Stimulated activated CD8-positive, alpha-beta memory T cell treated with anti-CD3 and anti-CD28 coated beads, Interleukin-4, amount 100 ng/mL, for 24 hours (primary cell): ENCODE data around the gene SERPINE2.

Experiments used
- DNase-seq: peaks from one replicate; pipeline ENCODE4 v3.0.0-alpha.2; 2020; ENCODE audit warnings: low read depth

SERPINE2 gene

DNA sequence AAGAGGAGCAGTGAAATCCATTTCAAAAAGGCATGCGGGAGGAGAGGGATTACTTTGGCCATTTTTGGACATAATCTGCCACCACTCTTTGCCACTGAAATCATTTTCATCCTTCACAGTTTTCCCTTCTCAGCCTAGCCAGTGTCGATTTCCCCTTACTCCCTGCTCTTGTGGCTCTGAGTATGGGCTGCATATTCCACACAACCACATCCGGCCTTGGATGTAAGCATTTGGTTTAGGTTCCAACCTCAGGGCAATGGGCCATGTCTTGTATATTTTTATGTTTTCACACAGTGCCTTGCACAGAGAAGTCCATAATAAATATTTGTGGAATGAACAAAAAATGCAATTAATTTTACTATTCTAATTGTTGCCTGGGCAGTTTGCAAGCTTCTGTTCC is 7.7 kb upstream of the SERPINE2 start:
- no peak for DNase-seq

DNA sequence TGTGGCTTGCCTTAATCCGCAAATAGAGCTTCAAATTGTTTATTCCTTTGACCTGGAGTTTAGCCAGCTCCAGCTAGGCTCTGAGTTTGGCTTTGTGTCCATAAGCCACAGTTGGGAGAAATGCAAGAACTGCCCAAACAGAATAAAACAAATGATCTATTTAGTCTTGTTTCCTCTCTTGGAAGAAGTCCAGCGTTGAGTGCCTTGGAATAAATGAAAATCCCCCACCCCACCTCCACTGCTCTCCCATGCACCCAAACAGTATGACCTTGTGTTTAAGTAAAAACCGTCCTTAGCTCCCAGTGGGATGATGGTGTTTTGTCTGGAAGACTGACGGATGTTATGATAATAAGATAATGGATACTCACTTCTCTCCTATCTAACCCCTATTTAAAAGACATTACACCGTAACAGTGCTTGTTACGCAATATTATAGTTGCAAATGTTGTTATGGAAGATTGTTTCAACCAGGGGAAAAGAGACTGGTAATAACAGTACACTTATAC is 3.2 kb upstream of the SERPINE2 start:
- no peak for DNase-seq

DNA sequence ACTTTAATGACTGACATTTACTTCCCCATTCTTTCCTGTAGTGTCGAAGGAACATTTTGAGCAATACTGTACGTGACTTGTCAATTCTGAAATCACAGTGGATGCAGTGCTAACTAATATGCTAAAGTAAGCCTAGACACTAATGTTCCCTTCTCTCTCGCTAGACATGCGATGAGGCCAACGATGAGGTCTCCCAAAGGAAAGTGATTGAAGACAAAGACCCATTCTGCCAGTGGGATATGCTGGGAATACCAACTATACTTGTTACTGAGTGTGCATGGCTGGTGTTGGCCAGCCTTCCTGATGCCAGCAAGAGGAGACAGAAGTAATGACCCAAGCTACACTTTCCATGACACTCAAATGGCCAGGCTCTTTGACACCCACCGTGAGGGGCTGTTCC is 2.5 kb upstream of the SERPINE2 start:
- no peak for DNase-seq

DNA sequence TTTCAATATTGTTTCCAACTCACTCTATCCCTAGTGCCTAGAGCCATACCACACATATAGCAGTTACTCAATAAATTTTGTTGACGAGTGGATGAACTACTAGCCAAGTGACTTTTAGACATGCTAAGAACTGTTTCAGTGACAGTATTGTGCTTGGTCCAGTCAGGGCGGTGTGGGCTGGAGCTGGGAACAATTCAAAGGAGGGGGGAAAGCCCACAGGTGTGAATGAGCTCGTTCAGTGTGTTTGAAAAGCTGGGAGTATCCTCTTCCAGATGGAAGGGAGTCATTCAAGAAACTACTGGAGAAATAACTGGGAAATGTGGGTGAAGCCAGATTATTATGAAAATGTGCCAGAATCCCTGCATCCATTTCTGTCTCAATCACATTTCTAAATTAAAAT is 1.7 kb upstream of the SERPINE2 start:
- no peak for DNase-seq

DNA sequence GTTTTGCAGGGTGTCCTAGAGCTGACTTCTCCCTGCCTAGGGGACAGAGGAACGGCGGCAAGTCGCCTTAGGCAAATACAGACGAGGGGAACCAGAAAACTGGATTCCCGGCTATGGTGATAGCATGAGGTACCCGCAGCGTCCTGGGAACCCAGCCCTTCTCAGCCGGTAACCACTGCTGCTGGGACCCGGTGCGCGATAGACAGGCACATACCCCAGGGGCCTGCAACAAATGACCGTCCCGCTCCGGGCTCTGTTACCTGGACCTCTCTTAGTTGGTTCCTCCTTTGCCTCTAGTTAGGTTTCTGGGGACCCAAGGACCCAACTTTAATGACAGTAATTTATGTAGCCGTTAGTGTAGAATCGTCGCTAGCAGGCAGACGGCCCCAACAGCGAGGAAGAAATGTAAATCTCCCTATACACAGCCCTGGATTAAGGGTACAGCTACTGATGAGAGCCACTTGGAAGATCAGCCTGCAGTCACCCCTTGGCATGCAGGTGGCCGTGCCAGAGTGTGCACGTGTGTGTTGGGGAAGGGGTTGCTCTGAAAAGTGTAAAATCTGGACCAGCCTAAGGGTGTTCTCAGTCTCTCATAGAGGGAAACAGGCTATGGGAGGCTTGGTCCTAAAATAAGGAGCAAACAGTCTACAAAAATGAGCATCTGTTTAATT is 819 bp upstream of the SERPINE2 start:
- no peak for DNase-seq

DNA sequence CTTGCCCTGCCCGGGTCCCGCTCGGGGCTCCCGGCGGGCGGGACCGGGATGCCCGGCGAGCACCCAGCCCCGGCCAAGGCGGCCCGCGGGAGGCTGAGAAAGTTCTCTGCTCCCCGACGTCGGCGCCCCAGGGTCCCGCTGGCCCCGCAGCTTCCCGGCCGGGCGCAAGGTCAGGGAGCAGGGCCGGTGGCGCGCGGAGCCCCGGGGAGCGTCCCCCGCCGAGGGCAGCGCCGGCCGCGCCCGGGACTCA is 331 bp downstream of the SERPINE2 start:
- no peak for DNase-seq

DNA sequence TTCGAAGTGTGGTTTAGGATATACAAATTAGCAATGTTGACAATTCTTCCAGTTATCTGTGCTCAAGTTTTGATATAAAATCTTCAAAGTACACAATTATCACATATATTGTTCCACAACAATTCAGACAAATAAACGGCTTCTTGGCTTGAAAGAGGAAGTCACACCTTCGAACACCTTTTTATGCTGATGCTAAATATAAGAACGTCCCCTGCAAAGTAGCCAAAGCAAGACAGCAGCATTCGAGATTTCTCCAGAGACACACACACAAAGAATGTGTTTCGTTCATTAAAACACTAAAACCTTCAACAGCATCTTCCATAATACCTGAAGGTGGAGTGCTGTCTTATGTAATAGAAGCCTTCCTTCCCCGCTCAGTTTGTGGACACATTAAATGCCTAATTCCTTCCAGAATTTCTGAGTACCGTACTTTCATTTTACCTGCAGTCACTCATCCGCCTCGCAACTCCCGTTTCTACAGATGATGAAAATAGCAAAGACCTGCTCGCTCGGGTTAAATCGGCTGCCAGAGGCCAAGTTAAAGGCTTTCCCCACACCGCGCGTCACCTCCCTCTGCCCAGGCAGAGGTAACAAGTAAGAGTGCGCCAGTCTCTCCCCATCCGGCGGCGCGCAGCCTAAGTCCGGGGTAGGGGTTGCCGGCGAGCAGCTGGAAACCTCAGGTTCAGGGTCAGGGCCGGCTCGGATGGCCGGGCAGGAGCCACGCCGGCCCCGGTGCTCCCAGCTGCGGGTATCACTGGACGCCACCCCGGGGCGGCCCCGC is 847 bp downstream of the SERPINE2 start:
- DNase-seq: peak; percentile 31

DNA sequence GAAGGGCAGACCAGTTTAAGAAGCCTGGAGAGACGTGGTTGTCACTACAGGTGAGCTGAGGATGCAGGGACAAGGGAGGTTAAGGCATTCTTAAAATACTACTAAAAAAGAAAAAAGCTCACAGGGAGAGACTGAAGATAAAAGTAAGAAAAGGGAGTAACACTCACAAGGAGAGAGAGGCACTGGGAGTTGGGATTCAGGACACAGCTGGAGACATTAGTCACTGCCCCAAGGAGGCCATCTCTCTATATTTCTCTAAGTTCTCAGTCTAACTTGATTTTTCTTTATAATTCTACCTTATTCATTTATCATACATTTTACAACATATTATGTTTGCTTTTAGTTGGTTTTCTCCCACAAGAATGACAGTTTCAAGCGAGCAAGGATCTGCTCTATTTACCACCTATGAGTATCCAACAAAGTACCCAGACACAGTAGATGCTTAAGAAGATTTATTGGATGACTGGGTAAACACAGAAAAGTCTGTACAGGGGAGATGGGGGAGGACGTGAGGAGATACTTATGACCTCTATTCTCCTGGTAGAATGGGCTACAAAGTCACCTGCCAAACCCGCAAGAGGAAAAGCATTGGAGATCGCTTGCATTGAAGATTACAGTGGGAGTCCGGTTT is 2.2 kb downstream of the SERPINE2 start:
- DNase-seq: no peak

DNA sequence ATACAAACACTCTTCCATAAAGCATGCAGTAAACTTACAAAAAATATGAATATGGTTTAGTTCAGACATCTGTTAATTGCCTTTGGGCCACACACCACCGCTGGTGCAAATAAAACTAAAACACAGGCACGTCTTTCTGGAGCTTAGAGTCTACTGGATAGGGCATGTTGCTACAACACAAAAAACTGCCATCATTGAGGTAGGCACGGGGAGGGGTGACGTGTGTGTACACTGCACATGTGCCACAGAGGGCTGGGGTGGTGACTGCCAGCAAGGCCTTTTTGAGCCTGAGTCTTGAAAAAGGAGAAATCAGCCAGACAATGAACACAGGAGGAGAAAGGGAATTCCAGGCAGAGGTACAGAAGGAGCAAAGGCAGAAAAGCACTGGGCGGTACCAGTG is 5.1 kb downstream of the SERPINE2 start:
- no peak for DNase-seq

DNA sequence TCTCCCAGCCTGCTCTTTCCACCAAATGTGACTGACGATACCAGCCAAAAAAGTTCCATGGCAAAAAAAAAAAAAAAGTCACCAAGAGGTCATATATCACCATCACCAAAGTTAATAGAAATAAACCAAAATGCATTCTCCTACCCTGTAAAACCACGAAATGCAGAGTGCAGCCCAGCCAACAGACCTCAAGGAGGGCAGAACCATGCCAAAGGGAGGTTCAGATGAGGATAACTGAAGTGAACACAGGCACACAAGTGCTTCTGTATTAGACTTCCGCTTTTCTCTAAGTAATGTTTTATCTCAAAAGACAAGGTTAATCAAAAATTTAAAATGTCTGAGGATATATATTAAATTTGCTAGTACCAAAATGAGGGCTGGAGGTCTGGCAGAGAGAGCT is 5.5 kb downstream of the SERPINE2 start:
- DNase-seq: no peak

DNA sequence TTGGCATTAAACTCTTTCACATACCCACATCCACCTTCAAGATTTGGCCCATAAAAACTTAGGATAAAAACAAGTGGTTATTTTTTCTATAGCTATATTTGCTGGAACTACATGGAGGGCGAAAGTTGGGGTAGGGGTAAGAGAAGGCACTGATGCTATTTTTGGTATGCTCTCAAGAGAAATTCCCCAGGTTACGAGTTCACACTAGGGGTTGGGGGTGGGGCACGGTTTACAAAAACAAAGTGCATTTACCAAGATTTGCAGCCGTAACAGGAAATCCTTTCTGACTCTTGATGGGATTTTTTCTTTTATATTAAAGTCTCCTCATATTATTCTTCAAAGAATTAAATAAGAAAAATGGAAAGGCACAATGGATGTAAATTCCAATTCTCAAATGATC is 6.8 kb downstream of the SERPINE2 start:
- DNase-seq: no peak

DNA sequence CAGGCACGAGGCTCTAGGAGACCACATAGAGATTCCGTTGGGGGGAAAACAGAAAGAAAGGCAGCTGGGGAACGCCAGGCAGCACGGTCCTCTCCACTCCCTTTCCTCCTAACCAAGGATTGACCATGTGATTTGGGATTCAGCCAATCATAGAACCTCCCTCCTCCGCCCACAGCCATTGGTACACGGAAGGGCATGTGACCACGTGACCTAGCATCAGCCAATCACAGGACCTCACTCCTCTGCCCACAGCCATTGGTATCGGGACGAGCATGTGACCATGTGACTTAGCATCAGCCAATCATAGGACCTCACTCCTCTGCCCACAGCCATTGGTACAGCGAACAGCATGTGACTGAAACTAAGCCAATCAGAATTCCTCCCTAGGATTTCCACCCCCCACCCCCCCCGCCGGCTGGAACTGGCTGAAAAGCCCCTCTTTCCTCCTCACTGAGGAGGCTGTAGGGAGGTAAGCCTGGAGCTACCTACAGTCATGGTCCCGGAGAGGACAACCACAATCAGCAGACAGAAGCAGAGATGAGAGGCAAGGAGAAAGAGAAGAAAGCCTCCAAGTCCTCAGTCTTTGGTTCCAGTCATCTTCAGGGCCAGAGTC is 7.6 kb downstream of the SERPINE2 start:
- no peak for DNase-seq

DNA sequence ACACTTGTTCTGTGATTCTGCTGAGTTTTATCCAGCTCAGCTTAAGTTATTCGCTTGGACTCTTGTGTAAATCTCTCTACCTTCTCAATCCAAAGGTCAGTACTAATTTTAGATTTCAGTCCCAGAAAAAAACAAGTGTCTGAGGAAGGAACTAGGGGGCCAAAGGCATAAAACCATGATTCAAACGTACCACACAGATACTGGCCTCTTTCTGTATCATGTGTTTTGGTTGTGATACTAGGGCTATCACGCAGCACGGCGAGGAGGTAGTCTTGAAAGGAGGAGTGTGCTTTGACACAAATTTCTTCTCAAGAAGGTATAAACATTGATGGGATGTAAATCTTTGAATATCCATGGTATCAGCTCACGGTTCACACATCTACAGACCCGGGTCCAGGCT is 8.3 kb downstream of the SERPINE2 start:
- no peak for DNase-seq

DNA sequence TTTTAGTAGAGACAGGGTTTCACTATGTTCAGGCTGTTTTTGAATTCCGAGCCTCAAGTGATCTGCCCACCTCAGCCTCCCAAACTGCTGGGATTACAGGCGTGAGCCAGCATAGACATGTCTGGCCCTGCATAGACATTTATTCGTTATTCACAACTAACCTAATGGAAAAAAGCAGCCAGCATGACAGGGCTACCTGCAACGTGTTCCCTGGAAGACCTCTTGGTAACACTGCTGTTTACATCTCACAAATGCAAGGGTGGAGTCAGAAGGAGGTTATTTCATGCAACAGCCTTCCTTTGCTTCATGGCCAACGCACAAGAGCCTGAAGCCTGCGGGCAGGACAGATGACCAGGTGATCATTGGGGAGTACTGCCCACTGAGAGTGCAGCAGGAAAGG is 9.2 kb downstream of the SERPINE2 start:
- no peak for DNase-seq

DNA sequence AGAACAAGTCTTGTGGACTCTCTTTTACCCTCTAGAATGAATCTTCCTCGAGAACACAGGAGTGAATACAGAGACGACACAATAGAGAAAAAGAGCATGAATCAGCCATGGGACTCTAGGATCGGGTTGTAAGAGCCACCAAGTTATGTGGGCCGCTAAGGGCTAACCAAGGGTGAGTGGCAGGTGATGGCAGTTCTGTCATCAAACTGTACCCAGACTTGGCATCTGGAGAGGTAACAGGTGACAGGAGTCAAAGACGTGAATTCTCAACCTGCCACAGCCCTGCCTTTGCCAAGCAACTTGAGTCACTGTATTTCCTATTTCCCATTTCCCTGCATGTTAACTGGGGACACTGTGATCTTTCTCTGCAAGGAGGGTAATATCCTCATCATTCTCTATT is 11.2 kb downstream of the SERPINE2 start:
- DNase-seq: no peak

DNA sequence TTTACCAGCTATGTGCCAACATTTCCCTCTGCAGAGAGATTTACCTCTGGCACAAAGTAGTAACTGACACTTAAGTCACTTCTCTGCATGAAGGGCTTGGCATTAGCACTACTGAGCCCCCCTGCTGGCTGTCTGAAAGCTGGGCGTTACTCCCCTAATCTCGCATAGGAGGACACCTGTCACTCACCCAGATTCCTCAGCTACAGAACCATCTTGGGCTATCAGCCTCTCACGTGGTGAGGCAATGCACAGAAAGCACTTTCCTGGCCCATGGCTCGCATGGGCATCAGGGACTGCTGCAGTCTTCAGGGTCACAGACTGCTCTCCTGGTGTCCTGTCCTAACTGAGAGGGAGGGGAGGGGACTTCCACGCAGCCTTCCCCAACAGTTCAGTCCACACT is 12.0 kb downstream of the SERPINE2 start:
- DNase-seq: no peak

DNA sequence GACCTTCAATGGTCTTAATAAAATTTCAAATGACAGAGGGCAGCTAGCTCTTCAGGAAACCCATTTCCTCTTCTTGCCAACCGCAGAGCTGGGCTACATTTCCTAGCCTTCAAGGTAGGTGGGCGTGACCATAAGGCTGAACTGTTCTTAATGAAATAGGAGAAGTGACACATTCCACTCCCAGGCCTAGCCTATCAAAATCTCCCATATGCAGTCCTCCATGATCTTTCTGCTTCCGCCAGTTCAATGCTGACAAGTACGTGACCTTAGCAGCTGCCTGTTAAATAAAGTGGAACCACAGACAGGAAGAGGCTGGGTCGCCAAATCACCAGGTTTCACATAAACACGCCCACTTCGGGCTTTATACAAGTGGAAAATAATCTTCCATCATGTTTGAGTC is 13.2 kb downstream of the SERPINE2 start:
- peak; percentile 29 for DNase-seq

DNA sequence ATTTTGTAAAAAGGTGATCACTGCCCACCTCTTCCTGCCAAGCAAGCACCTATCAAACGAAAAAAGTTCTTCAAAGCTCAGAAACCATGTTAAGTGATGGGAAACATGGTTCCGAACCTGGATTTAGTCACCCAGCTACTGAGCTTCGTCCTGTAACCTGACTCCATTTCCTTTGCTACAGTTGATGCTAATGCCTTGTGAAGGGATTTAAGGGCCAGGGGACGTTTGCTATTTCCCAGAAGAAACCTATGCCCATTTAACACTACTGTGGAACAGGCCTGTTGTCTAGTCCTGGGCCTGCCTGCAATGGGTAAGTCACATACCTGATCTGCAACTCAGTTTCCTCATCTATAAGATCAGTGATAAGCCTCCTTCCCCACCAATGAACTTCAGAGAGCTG is 14.8 kb downstream of the SERPINE2 start:
- no peak for DNase-seq

DNA sequence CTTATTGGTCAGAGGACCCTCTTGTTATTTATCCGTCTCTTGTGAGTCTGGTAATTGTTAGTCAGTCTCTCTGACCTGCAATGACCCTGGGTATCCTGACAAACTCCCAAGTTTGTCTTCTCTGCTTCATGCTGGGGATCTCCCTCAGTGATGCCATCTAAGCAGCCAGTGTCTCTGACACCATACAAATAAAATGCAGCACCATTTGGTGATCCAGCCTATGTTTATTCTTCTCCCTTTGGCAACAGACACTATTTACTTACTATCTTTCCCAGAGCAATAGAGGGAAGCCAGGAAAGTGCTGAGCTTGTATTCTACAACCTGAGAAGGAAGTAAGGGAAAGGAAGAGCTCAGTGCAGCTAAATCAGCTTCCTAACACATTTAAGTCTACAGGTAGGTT is 15.9 kb downstream of the SERPINE2 start:
- no peak for DNase-seq

DNA sequence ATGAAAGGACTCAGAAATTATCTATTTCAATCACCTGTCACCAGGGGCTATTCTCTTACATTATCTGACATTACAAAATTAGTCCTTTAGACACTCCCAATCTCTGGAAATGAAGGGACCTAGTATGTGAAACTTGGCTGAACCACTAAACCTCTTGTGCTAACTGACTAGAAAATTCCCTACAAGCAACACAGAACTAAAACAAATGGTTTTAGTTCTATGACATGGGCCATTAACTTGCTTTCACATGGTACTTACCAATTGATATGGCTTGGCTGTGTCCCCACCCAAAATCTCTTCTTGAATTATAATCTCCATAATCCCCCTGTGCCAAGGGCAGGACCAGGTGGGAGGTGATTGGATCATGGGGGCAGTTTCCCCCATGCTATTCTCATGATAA is 16.6 kb downstream of the SERPINE2 start:
- no peak for DNase-seq

DNA sequence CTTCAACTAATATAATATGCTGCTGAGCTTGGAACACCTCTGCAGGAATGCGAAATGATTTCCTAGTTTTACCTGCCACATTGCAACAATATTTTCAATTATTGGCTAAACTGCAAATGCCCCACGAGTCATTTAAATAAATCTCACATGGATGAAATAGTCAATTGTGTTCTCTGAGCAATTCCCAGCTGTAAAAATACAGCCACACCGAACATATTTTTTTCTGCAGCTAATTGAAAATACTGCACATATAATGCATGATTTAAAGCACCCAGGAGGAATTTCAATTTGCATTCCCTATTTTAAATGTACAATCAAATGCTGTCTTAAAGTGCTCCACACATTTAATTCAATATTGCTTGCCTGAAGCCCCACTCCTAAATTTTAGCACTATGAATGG is 18.6 kb downstream of the SERPINE2 start:
- no peak for DNase-seq

DNA sequence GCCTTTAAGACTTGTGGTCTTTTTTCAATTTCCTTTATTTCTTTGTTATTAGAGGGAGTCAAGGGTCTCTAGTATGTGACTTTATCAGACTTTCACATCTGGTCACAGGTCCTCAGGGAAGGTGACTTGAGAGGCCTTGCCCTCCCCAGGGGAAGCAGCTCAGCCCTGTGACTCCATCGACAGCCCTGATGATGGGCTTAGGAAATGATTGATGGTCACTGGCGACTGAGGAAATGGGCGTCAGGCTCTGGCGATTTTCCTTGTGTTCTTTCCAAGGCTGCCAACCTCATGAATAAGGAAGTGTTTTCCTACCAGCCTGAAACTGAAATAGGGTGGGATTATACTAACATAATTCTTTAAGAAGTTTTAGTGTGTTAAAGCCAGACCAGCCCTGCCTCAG is 21.1 kb downstream of the SERPINE2 start:
- no peak for DNase-seq

DNA sequence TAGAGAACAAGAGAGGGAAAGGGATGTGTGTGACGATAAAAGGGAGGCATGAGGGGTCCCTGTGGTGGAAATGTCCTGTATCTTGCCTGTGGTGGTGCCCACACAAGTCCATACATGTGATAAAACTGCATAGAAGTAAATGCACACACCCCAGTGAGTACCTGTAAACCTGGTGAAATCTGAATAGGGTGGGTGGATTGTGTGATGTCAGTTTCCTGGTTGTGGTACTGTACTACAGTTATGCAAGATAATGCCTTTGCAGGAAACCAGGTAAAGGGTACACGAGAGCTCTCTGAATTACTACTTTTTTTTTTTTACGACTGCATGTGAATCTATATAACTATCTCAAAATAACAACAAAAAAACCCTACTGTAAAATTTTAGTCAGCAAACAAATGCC is 22.1 kb downstream of the SERPINE2 start:
- no peak for DNase-seq
